ENCODE measurements around the gene TMOD1.

DNA sequence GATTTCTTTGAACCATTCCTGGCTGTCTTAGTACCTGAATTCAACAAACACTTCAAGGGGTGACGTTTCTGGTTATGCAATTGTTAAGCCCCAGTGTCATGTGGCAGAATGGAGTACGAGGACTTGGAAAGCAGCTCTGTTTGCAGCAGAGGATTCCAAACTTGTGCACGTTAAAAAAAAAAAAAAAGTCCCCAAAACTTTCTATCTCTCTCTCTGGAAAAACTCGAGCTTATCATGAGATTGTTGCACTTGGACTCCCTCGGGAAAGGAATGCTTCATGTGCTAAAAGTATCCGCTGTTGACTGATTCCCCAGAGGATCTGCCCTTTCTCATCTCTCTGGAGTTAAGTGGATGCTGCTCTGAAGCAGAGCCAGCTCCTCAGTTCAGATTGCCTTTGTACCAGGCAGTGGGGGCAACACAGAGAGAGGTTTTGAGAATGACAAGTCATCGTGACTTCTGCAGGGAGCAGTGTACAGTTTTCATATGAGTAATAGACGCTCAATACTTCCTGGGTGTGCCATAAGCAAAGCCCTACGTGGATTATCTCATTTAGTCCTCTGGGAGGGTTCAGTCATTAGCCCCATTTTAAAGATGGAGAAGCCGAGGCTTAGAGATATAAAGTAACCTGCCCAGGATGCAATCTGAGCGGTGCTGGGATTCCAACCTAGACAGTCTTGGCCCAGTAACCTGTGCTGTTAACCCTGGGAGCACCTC lies 28.1 kb downstream of the TMOD1 start:
- TF ChIP-seq, protein P1, sequence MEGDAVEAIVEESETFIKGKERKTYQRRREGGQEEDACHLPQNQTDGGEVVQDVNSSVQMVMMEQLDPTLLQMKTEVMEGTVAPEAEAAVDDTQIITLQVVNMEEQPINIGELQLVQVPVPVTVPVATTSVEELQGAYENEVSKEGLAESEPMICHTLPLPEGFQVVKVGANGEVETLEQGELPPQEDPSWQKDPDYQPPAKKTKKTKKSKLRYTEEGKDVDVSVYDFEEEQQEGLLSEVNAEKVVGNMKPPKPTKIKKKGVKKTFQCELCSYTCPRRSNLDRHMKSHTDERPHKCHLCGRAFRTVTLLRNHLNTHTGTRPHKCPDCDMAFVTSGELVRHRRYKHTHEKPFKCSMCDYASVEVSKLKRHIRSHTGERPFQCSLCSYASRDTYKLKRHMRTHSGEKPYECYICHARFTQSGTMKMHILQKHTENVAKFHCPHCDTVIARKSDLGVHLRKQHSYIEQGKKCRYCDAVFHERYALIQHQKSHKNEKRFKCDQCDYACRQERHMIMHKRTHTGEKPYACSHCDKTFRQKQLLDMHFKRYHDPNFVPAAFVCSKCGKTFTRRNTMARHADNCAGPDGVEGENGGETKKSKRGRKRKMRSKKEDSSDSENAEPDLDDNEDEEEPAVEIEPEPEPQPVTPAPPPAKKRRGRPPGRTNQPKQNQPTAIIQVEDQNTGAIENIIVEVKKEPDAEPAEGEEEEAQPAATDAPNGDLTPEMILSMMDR (IDR thresholded peaks at IDR 0.05; ENCODE audit: borderline replicate concordance, extremely low read depth, low read length, poor library complexity, severe bottlenecking) = no peak
- TF ChIP-seq EZH2 (IDR thresholded peaks at IDR 0.05; ENCODE audit: borderline replicate concordance, low read depth, low read length, severe bottlenecking) = no peak
